ENCODE data around the gene CDK12. TPM values are rescaled to one million over a fixed set of nuclear protein-coding genes. Genes with fewer than 3 reads are reported as not detected.

CDK12 gene
- total RNA-seq, 1 experiment from 2014 or later, result 51.2 TPM

DNA sequence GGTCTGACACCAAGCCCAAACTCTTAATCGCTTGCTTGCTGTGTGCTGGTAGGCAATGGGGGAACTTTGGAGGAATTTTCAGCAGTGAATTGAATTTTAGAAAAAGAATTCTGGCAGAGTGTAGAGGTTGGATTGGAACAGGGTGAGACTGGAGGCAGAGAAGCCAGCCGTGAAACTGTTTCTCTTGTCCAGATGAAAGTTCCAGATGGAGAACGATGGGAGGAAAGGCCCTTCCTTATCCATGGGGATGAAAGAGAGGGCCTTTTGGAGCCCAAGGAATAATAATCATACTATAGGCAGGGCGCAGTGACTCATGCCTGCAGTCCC is 120.4 kb downstream of the CDK12 start (continued):
- no peak for TF ChIP-seq EGR1 (IDR thresholded peaks at IDR 0.05; ENCODE audit: low read depth)
- TF ChIP-seq POLR2A (IDR thresholded peaks at IDR 0.05; ENCODE audit: borderline replicate concordance, extremely low read depth, insufficient read depth, insufficient read length), result no peak
- TF ChIP-seq, protein P1, sequence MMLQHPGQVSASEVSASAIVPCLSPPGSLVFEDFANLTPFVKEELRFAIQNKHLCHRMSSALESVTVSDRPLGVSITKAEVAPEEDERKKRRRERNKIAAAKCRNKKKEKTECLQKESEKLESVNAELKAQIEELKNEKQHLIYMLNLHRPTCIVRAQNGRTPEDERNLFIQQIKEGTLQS (IDR thresholded peaks at IDR 0.05), result no peak
- no peak for TF ChIP-seq CBX3 (IDR thresholded peaks at IDR 0.05; ENCODE audit: low read depth)
- TF ChIP-seq ZNF274 (IDR thresholded peaks at IDR 0.05; ENCODE audit: low read depth, low read length), result no peak
- TF ChIP-seq POLR2AphosphoS5 (IDR thresholded peaks at IDR 0.05; ENCODE audit: low read depth, low read length), result no peak
- TF ChIP-seq JUND (IDR thresholded peaks at IDR 0.05), result no peak
- TF ChIP-seq SRF (IDR thresholded peaks at IDR 0.05; ENCODE audit: low read depth), result no peak

DNA sequence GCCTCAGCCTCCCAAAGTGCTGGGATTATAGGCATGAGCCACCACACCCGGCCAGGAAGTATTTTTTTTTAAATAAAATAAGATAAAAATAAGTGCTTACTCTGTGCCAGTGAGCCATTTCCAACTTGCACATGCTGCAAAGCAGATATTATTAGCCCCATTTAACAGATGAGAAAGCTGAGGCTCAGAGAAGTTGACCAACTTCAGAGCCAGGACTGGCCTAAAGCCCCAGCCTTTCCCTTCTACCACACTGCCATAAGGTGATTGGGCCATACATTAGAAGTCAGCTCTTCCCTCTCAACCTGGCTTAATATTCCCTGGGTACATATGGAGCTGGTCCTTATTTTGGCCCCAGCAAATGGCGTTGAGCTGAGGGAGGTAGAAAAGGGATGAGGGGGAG is 121.4 kb downstream of the CDK12 start:
- DNase-seq (ENCODE audit: low read depth, low spot score) (no peak), ATAC-seq (no peak)
- Histone ChIP-seq H3K4me1 (ENCODE audit: control insufficient read depth in 1 of 2, insufficient read depth in 2 of 2, low read length in 2 of 2) (no peaks in the 10 kb centered on the region), H2AFZ (ENCODE audit: low read depth, low read length, poor library complexity, severe bottlenecking) (no peak overlapping the region), H4K20me1 (ENCODE audit: insufficient read depth) (no peaks in the 10 kb centered on the region), H3K27ac (ENCODE audit: low read depth, low read length) (no peak overlapping the region), H3K9me3 (ENCODE audit: control insufficient read depth in 1 of 2, insufficient read depth in 1 of 2, low read depth in 1 of 2, low read length in 2 of 2) (no peaks in the 10 kb centered on the region), H3K36me3 (ENCODE audit: control insufficient read depth in 1 of 2, insufficient read depth in 2 of 2, low read length in 2 of 2) (no peaks in the 10 kb centered on the region), H3K4me3 (replicated peaks in 1 of 2; ENCODE audit: low read depth in 1 of 2, low read length in 2 of 2) (no peak overlapping the region), H3K9me2 (ENCODE audit: insufficient read depth) (no peaks in the 10 kb centered on the region), H3K79me2 (ENCODE audit: insufficient read depth, low read length) (no peaks in the 10 kb centered on the region), H3K27me3 (ENCODE audit: insufficient read depth, low read length) (no peaks in the 10 kb centered on the region), H3K4me2 (ENCODE audit: low read length) (no peak overlapping the region), H3K9ac (ENCODE audit: low read length) (no peak overlapping the region)
- CTCF ChIA-PET, result interaction anchor here (1.4 kb wide), 1 partner anchor 8 kb away, joined by 3 read pairs; no protein-coding TSS in a partner anchor
- POLR2A ChIA-PET, result no interaction called here
- TF ChIP-seq, protein P2, sequence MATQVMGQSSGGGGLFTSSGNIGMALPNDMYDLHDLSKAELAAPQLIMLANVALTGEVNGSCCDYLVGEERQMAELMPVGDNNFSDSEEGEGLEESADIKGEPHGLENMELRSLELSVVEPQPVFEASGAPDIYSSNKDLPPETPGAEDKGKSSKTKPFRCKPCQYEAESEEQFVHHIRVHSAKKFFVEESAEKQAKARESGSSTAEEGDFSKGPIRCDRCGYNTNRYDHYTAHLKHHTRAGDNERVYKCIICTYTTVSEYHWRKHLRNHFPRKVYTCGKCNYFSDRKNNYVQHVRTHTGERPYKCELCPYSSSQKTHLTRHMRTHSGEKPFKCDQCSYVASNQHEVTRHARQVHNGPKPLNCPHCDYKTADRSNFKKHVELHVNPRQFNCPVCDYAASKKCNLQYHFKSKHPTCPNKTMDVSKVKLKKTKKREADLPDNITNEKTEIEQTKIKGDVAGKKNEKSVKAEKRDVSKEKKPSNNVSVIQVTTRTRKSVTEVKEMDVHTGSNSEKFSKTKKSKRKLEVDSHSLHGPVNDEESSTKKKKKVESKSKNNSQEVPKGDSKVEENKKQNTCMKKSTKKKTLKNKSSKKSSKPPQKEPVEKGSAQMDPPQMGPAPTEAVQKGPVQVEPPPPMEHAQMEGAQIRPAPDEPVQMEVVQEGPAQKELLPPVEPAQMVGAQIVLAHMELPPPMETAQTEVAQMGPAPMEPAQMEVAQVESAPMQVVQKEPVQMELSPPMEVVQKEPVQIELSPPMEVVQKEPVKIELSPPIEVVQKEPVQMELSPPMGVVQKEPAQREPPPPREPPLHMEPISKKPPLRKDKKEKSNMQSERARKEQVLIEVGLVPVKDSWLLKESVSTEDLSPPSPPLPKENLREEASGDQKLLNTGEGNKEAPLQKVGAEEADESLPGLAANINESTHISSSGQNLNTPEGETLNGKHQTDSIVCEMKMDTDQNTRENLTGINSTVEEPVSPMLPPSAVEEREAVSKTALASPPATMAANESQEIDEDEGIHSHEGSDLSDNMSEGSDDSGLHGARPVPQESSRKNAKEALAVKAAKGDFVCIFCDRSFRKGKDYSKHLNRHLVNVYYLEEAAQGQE (IDR thresholded peaks at IDR 0.05; ENCODE audit: low read depth), result no peak
- TF ChIP-seq ZNF274 (IDR thresholded peaks at IDR 0.05; ENCODE audit: low read depth, low read length), result no peak
- TF ChIP-seq RAD21 (IDR thresholded peaks at IDR 0.05; ENCODE audit: low read depth), result no peak
- TF ChIP-seq SP1 (IDR thresholded peaks at IDR 0.05; ENCODE audit: low read depth), result no peak
- TF ChIP-seq SRF (IDR thresholded peaks at IDR 0.05; ENCODE audit: low read depth), result no peak
- TF ChIP-seq EZH2phosphoT487 (IDR thresholded peaks at IDR 0.05; ENCODE audit: borderline replicate concordance), result no peak
- TF ChIP-seq, protein P1 (IDR thresholded peaks at IDR 0.05), result no peak
- RAD21 ChIA-PET (ENCODE audit: low non-redundant PET in 1 of 2, low total read pairs in 2 of 2, uncharacterized antibody in 2 of 2, unreplicated experiment in 2 of 2), result no interaction called here
- BruUV-seq (replicated peaks), result no TSS peak
- intact Hi-C loops (cut with micrococcal nuclease), result no loop called here

Other genes starting within 250 kb of the CDK12 start
- not detected for gene STAC2, start 235.5 kb upstream of the CDK12 start, total RNA-seq (2021; ENCODE audit: unreplicated experiment)
- 17.2 TPM for gene FBXL20, start 59.9 kb upstream of the CDK12 start, total RNA-seq (2021; ENCODE audit: unreplicated experiment)
- gene MED1, start 10.2 kb upstream of the CDK12 start, total RNA-seq (2021; ENCODE audit: unreplicated experiment), result 55.7 TPM
- not detected for gene NEUROD2, start 146.4 kb downstream of the CDK12 start, total RNA-seq (2021; ENCODE audit: unreplicated experiment)
- 0.49 TPM for gene PPP1R1B, start 165.5 kb downstream of the CDK12 start, total RNA-seq (2021; ENCODE audit: unreplicated experiment)
- 73.9 TPM for gene STARD3, start 175.7 kb downstream of the CDK12 start, total RNA-seq (2021; ENCODE audit: unreplicated experiment)
- 1.5 TPM for gene TCAP, start 203.9 kb downstream of the CDK12 start, total RNA-seq (2021; ENCODE audit: unreplicated experiment)
- not detected for gene PNMT, start 207.0 kb downstream of the CDK12 start, total RNA-seq (2021; ENCODE audit: unreplicated experiment)
- 15.2 TPM for gene PGAP3, start 226.6 kb downstream of the CDK12 start, total RNA-seq (2021; ENCODE audit: unreplicated experiment)
- gene ERBB2, start 238.6 kb downstream of the CDK12 start, total RNA-seq (2021; ENCODE audit: unreplicated experiment), result 75.8 TPM